HepG2 (cell line): Measurements from ENCODE around the gene SERPINB1. TPM values are rescaled to one million over a fixed set of nuclear protein-coding genes. Genes with fewer than 3 reads are reported as not detected.

ENCODE experiments used
- BRD4 ChIP-seq: sonication (generic); formaldehyde crosslinking; IDR thresholded peaks from 2 replicates; pipeline ENCODE4 v1.4.0; 2020; ENCODE audit warnings: missing genetic modification reagents
- CEBPB ChIP-seq: IDR thresholded peaks from 2 replicates; pipeline ENCODE4 v1.6.1; 2011; ENCODE audit warnings: low read depth, low read length, improper control_type of control experiment, borderline replicate concordance
- CHD2 ChIP-seq: IDR thresholded peaks from 2 replicates; pipeline ENCODE4 v1.6.1; 2011; ENCODE audit warnings: low read depth, low read length, improper control_type of control experiment
- FOXM1 ChIP-seq: sonication (generic); formaldehyde crosslinking; IDR thresholded peaks from 2 replicates; pipeline ENCODE4 v1.5.0; 2020; ENCODE audit warnings: missing genetic modification reagents
- HOXD1 ChIP-seq: sonication (generic); formaldehyde crosslinking; IDR thresholded peaks from 2 replicates; pipeline ENCODE4 v1.5.0; 2020; ENCODE audit warnings: missing genetic modification reagents
- KIAA2018 ChIP-seq: sonication (generic); formaldehyde crosslinking; IDR thresholded peaks from 2 replicates; pipeline ENCODE4 v1.5.0; 2020; ENCODE audit warnings: mild to moderate bottlenecking, missing genetic modification reagents, borderline replicate concordance
- RAD51 ChIP-seq: fragments of 450-650 bp; IDR thresholded peaks from 2 replicates; pipeline ENCODE4 v1.6.1; 2016; ENCODE audit warnings: borderline replicate concordance
- RFXANK ChIP-seq: IDR thresholded peaks from 2 replicates; pipeline ENCODE4 v1.6.1; 2016
- SMC3 ChIP-seq: IDR thresholded peaks from 2 replicates; pipeline ENCODE4 v1.6.1; 2011; ENCODE audit warnings: low read length, improper control_type of control experiment
- SRSF1 ChIP-seq: fragments of 200-400 bp; formaldehyde crosslinking; optimal IDR thresholded peaks from 2 replicates; pipeline ENCODE3; 2017; ENCODE audit warnings: mild to moderate bottlenecking, low read depth, low read length, moderate library complexity
- TOPORS ChIP-seq: sonication (generic); formaldehyde crosslinking; IDR thresholded peaks from 2 replicates; pipeline ENCODE4 v1.8.0; 2023; ENCODE audit warnings: mild to moderate bottlenecking, missing genetic modification reagents
- USF2 ChIP-seq, 2 experiments: sonication (generic) in 1 of 2; formaldehyde crosslinking in 1 of 2; IDR thresholded peaks; 2 replicates each; pipeline versions ENCODE4 v1.5.1 to v1.6.1; 2011 to 2020; ENCODE audit warnings: borderline replicate concordance in 1 of 2, low read depth in 1 of 2, low read length in 1 of 2, mild to moderate bottlenecking in 1 of 2, missing genetic modification reagents in 1 of 2, moderate library complexity in 1 of 2
- WIZ ChIP-seq: sonication (generic); formaldehyde crosslinking; IDR thresholded peaks from 2 replicates; pipeline ENCODE4 v1.5.1; 2020; ENCODE audit warnings: mild to moderate bottlenecking, missing genetic modification reagents
- ZFP1 ChIP-seq: IDR thresholded peaks from 2 replicates; pipeline ENCODE4 v1.6.1; 2016
- ZMYM2 ChIP-seq: sonication (generic); formaldehyde crosslinking; IDR thresholded peaks from 2 replicates; pipeline ENCODE4 v1.8.0; 2022; ENCODE audit warnings: mild to moderate bottlenecking, missing genetic modification reagents
- ZNF577 ChIP-seq: sonication (generic); formaldehyde crosslinking; IDR thresholded peaks from 2 replicates; pipeline ENCODE4 v1.4.0; 2020; ENCODE audit warnings: mild to moderate bottlenecking, low read depth, missing genetic modification reagents, borderline replicate concordance
- ZNF639 ChIP-seq: conservative IDR thresholded peaks from 2 replicates; pipeline ENCODE4 v1.6.1; 2018; ENCODE audit warnings: missing genetic modification reagents
- ZNF766 ChIP-seq: sonication (generic); formaldehyde crosslinking; IDR thresholded peaks from 2 replicates; pipeline ENCODE4 v1.5.0; 2020; ENCODE audit warnings: missing genetic modification reagents, borderline replicate concordance
- polyA plus RNA-seq, 8 experiments: library from polyadenylated mRNA; depleted of rRNA in 3 of 8; stranded (reverse) in 7 of 8; unstranded in 1 of 8; fragments of >200 nt; fragmentation: Illumina TruSeq in 4 of 8; extraction: Trizol in 4 of 8; gene quantifications; 2 replicates each; pipeline versions ENCODE4 v1.2.1 to v1.2.3, GENCODE V29; 2011 to 2016; ENCODE audit warnings: low read depth in 4 of 8, missing spikeins in 1 of 8, mixed read lengths in 1 of 8; ENCODE audit not compliant: insufficient read depth in 1 of 8
- total RNA-seq, 5 experiments: library from RNA; depleted of rRNA; stranded (reverse); fragments of >200 nt; fragmentation: Illumina TruSeq; extraction: Trizol; gene quantifications; 2 replicates each; pipeline ENCODE4 v1.2.3, GENCODE V29; 2016; ENCODE audit warnings: low read depth in 1 of 5

Gene SERPINB1
- total and polyA plus RNA-seq, 2 of the 13 experiments (the other 11 are each of a cell fraction or from before 2014, with no cell fraction given), result 41.4 to 60.5 TPM

- no peak for TF ChIP-seq SRSF1
- peak; percentile 44; the same call in 1 of the 2 replicates for TF ChIP-seq CEBPB
- TF ChIP-seq SMC3, result peak; percentile 55
- TF ChIP-seq HOXD1, result no peak
- no peak for TF ChIP-seq RAD51
- 0 out of 2 replicates have a peak, but pooled peaks have one; percentile 21 for TF ChIP-seq ZNF639 (CRISPR knock-in tag)
- TF ChIP-seq ZNF766 (CRISPR knock-in tag), result no peak
- TF ChIP-seq FOXM1 (CRISPR knock-in tag), result no peak
- no peak for TF ChIP-seq ZFP1 (CRISPR knock-in tag)
- TF ChIP-seq USF2 (IDR thresholded peaks at IDR 0.05; ENCODE audit: low read depth, low read length), result no peak
- no peak for TF ChIP-seq USF2 (CRISPR knock-in tag; IDR thresholded peaks at IDR 0.05; ENCODE audit: borderline replicate concordance)
- TF ChIP-seq WIZ (CRISPR knock-in tag), result no peak
- TF ChIP-seq ZMYM2 (CRISPR knock-in tag), result peak; percentile 26; the same call in 1 of the 2 replicates
- no peak for TF ChIP-seq TOPORS
- TF ChIP-seq ZNF577, result no peak
- TF ChIP-seq BRD4 (CRISPR knock-in tag), result no peak
- no peak for TF ChIP-seq RFXANK
- TF ChIP-seq KIAA2018 (CRISPR knock-in tag), result no peak
- TF ChIP-seq CHD2, result no peak
Measured at GRCh38 chr6:2853769-2854395, 12.2 kb upstream of the SERPINB1 start (continued).
